GM12878 (cell line): Measurements from ENCODE around the gene GDF11. TPM values are rescaled to one million over a fixed set of nuclear protein-coding genes. Genes with fewer than 3 reads are reported as not detected.

ENCODE experiments used
- ATAC-seq: fragments of 200-7000 bp; cut with Tn5 transposase; 3 replicates; pipeline ENCODE4 v1.9.1; 2020; ENCODE audit warnings: mild to moderate bottlenecking, moderate library complexity
- BruUV-seq: library from RNA; stranded (reverse); fragments of 400-500 nt; replicated peaks from 2 replicates; lab custom pipeline; 2021; lab: Mats Ljungman, UMichigan
- CTCF ChIA-PET: fragments of 300-600 bp; sonication (Branson Sonifier 250); formaldehyde crosslinking; extraction: SDS; loops from one replicate; lab custom pipeline; 2021; ENCODE audit warnings: inconsistent platforms; lab: Yijun Ruan, JAX
- POLR2A ChIA-PET: fragments of 350-600 bp; formaldehyde crosslinking; extraction: SDS; loops from one replicate; lab custom pipeline; 2021; ENCODE audit warnings: inconsistent platforms; lab: Charles Lee
- RAD21 ChIA-PET: fragments of 300-600 bp; sonication (Branson Sonifier 250); formaldehyde crosslinking; loops from one replicate; lab custom pipeline; 2023; ENCODE audit warnings: antibody characterized with exemption; ENCODE audit not compliant: unreplicated experiment; lab: Charles Lee
- SMC1A ChIA-PET: fragments of 300-600 bp; sonication (Branson Sonifier 250); formaldehyde crosslinking; loops from one replicate; lab custom pipeline; 2023; ENCODE audit not compliant: unreplicated experiment, uncharacterized antibody; lab: Charles Lee
- DNase-seq: peaks from one replicate; pipeline ENCODE4 v3.0.0-alpha.2; 2011; ENCODE audit warnings: low read depth, low spot score
- FAIRE-seq: peaks from 3 replicates; lab custom pipeline; 2011; peaks lifted over from hg19 to GRCh38; lab: Jason Lieb, UNC
- H2AFZ ChIP-seq: 2 replicates; pipeline ENCODE4 v1.6.0; 2011; ENCODE audit warnings: low read depth, low read length, control low read depth; ENCODE audit not compliant: control insufficient read depth
- H3K27ac ChIP-seq: 2 replicates; pipeline ENCODE4 v1.5.1; 2011; ENCODE audit warnings: control low read depth; ENCODE audit not compliant: control insufficient read depth, insufficient read depth
- H3K27me3 ChIP-seq, 2 experiments: replicated peaks in 1 of 2; 2 replicates each; pipeline versions ENCODE4 v1.6.0 to v1.6.1; 2011; ENCODE audit warnings: low read length in 1 of 2; ENCODE audit not compliant: control insufficient read depth in 2 of 2, insufficient read depth in 2 of 2
- H3K36me3 ChIP-seq, 2 experiments: 2 replicates each; pipeline ENCODE4 v1.5.1; 2011; ENCODE audit warnings: low read length in 1 of 2; ENCODE audit not compliant: control insufficient read depth in 2 of 2, insufficient read depth in 2 of 2
- H3K4me1 ChIP-seq: 2 replicates; pipeline ENCODE4 v1.6.1; 2011; ENCODE audit warnings: mild to moderate bottlenecking, low read length, moderate library complexity, mixed read lengths; ENCODE audit not compliant: control insufficient read depth, insufficient read depth
- H3K4me2 ChIP-seq: 2 replicates; pipeline ENCODE4 v1.6.0; 2011; ENCODE audit warnings: control low read depth; ENCODE audit not compliant: control insufficient read depth, insufficient read depth
- H3K4me3 ChIP-seq: fragments of 200-600 bp; sonication (generic); 2 replicates; pipeline ENCODE4 v1.5.1; 2016
- H3K79me2 ChIP-seq: 2 replicates; pipeline ENCODE4 v1.6.0; 2011; ENCODE audit warnings: low read length; ENCODE audit not compliant: control insufficient read depth, insufficient read depth
- H3K9ac ChIP-seq: 2 replicates; pipeline ENCODE4 v1.8.0; 2011; ENCODE audit warnings: low read length, control low read depth, mixed read lengths; ENCODE audit not compliant: control insufficient read depth, insufficient read depth
- H3K9me3 ChIP-seq: replicated peaks from 3 replicates; pipeline ENCODE4 v1.5.1; 2011; ENCODE audit warnings: mild to moderate bottlenecking, low read length; ENCODE audit not compliant: control insufficient read depth, insufficient read depth
- H4K20me1 ChIP-seq: 2 replicates; pipeline ENCODE4 v1.6.0; 2011; ENCODE audit not compliant: control insufficient read depth, insufficient read depth
- MEF2B ChIP-seq: fragments of 450-650 bp; IDR thresholded peaks from 2 replicates; pipeline ENCODE4 v1.6.1; 2018; ENCODE audit warnings: mild to moderate bottlenecking, moderate library complexity; ENCODE audit not compliant: partially characterized antibody, poor library complexity, severe bottlenecking
- NFYB ChIP-seq: IDR thresholded peaks from 2 replicates; pipeline ENCODE4 v1.6.1; 2011; ENCODE audit warnings: low read depth, mild to moderate bottlenecking, low read length, improper control_type of control experiment, moderate library complexity; ENCODE audit not compliant: insufficient read depth
- WGBS: methylation state at CpG from one replicate; pipeline ENCODE4 v1.1.6; 2016; ENCODE audit warnings: low lambda C conversion rate; ENCODE audit not compliant: insufficient replicate concordance, insufficient coverage; ENCODE audit errors: missing lambda C conversion rate; 5-methylcytosine and 5-hydroxymethylcytosine counted together
- in situ Hi-C: fragments of 300-500 bp; cut with MboI; formaldehyde crosslinking; loops from 9 replicates; pipeline ENCODE4 v1.14.3; 2018; ENCODE audit warnings: mixed read lengths
- intact Hi-C: fragments of 100-400 bp; cut with micrococcal nuclease; formaldehyde crosslinking; loops from one replicate; pipeline ENCODE4 v1.14.2; 2022; ENCODE audit not compliant: unreplicated experiment
- polyA plus RNA-seq, 11 experiments: library from polyadenylated mRNA; depleted of rRNA in 4 of 11; unstranded in 6 of 11; stranded (reverse) in 5 of 11; fragments of >200 nt; fragmentation: Nextera tagmentation in 4 of 11; fragmentation: Illumina TruSeq in 1 of 11; extraction: Ambion mirVana in 4 of 11; extraction: Trizol in 1 of 11; gene quantifications; 1 replicate in 1 of 11; 2 replicates in 10 of 11; pipeline versions ENCODE4 v1.2.1 to v1.2.3, GENCODE V29; 2011 to 2016; ENCODE audit warnings: inconsistent platforms in 2 of 11, missing spikeins in 2 of 11, low read depth in 1 of 11
- total RNA-seq, 4 experiments: library from RNA; depleted of rRNA in 3 of 4; stranded (reverse); fragments of >200 nt in 3 of 4; fragmentation: Illumina TruSeq in 1 of 4; extraction: Trizol in 1 of 4; gene quantifications; 2 replicates each; pipeline versions ENCODE4 v1.2.1 to v1.2.3, GENCODE V29; 2013 to 2021

Gene GDF11
- total and polyA plus RNA-seq, 10 of the 15 experiments (the other 5 are each of a cell fraction or from before 2014, with no cell fraction given), result 0.83 to 15.4 (median 4.3) TPM

DNA sequence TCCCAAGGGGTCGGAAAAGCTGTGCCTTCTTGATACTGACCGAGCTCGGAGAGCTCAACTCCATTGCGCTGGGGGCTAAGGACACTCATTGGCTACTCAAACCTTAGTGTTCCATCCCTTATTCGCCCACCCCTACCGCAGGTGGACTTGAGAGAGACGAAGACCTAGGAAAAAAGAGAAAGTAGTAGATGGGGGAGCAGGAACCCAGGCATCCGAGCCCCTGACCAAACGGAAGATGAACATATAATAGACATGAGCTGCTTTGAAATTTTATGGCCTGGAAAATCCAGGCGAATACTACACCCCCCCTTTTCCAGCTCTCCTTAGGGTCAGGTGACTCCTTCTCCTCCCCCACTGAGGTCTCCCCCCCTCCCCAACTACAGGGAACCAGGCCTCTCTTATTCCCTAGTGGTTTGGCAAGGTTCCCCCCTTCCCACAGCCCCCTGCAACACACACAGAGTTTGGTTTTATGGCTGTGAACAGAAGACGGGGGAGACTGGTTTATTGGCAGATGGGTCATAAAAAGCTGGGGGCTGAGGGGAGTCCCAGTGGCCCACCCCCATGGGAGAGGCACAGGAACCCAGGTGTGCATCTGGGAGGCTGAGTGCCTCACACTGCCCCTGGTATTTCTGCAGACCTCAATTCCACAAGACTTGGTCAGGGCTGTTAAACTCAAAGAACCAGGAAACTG, 1.6 kb downstream of the GDF11 start:
- FAIRE-seq (no peak), ATAC-seq (peak; percentile 2; the same call in 1 of the 3 replicates), DNase-seq (no peak)
- H3K79me2 ChIP-seq, result peaks cover 2% of the 10 kb centered on the region
- peak overlapping the region; percentile 18; the same call in 1 of the 2 replicates for H3K9ac ChIP-seq
- H3K9me3 ChIP-seq, result no peaks in the 10 kb centered on the region
- ChIA-PET SMC1A (interaction anchor here (0.6 to 4.4 kb wide), 16 partner anchors 9 to 296 kb away, joined by 3 to 21 read pairs (median 4); partner anchors contain the start of genes DNAJC14, ORMDL2, RAB5B and SARNP), RAD21 (interaction anchor here (0.6 to 2.9 kb wide), 17 partner anchors 15 to 375 kb away, joined by 3 to 12 read pairs (median 4); partner anchors contain the start of genes CD63, DNAJC14, ORMDL2 and PYM1), CTCF (interaction anchor here (0.5 to 5.0 kb wide), 18 partner anchors 14 to 293 kb away, joined by 3 to 32 read pairs (median 4); partner anchors contain the start of genes CD63, DNAJC14, ORMDL2 and PYM1), POLR2A (interaction anchor here (0.6 to 5.7 kb wide), 16 partner anchors 10 to 477 kb away, joined by 3 to 38 read pairs (median 4); partner anchors contain the start of genes CD63, DNAJC14, ORMDL2 and PYM1)
- no peak for TF ChIP-seq NFYB
- peak; percentile 10 for TF ChIP-seq MEF2B
- H3K27ac ChIP-seq, result no peak overlapping the region
- no peaks in the 10 kb centered on the region for H4K20me1 ChIP-seq
- peak overlapping the region; percentile 79 for H3K4me3 ChIP-seq
- in situ Hi-C loops (no loop called here), intact Hi-C loops (no loop called here)
- BruUV-seq, result TSS peak; percentile 49
- 24% methylated on average over 11 of the region's 11 CpGs for WGBS
- no peak overlapping the region; the same call in 1 of the 2 replicates for H2AFZ ChIP-seq
- no peaks in the 10 kb centered on the region for H3K27me3 ChIP-seq
- H3K4me1 ChIP-seq, result peaks cover 5% of the 10 kb centered on the region
- H3K36me3 ChIP-seq, result peaks cover 2 to 3% of the 10 kb centered on the region in 2 experiments; a peak in 2 of 4 replicates
- H3K4me2 ChIP-seq, result peak overlapping the region; percentile 71
